Upper lobe of left lung (tissue), 6 donors: ENCODE measurements around the gene ZC3H4. TPM values are rescaled to one million over a fixed set of nuclear protein-coding genes. Genes with fewer than 3 reads are reported as not detected.

Source experiments
- ATAC-seq, 2 donors: fragments of 200-7000 bp; cut with Tn5 transposase; one replicate each; pipeline ENCODE4 v1.9.1; 2022; ENCODE audit warnings: mild to moderate bottlenecking in 2 of 2, moderate library complexity in 2 of 2; ENCODE audit not compliant: low FRiP score in 2 of 2
- DNase-seq, 2 donors: peaks; one replicate each; pipeline ENCODE4 v3.0.0-alpha.2; 2019 to 2020
- H3K27ac ChIP-seq, 4 donors: fragments of 200-600 bp; sonication (generic); one replicate each; pipeline ENCODE4 v1.5.1; 2016 to 2019
- H3K27me3 ChIP-seq, 4 donors: fragments of 200-600 bp; sonication (generic); one replicate each; pipeline ENCODE4 v1.5.1; 2017 to 2019
- H3K36me3 ChIP-seq, 4 donors: fragments of 200-600 bp; sonication (generic); one replicate each; pipeline ENCODE4 v1.5.1; 2016 to 2019
- H3K4me1 ChIP-seq, 4 donors: fragments of 200-600 bp; sonication (generic); one replicate each; pipeline ENCODE4 v1.5.1; 2018 to 2019
- H3K4me3 ChIP-seq, 4 donors: fragments of 200-600 bp; sonication (generic); one replicate each; pipeline ENCODE4 v1.5.1; 2017 to 2019; ENCODE audit warnings: mild to moderate bottlenecking in 2 of 4, moderate library complexity in 1 of 4
- H3K9me3 ChIP-seq, 4 donors: fragments of 200-600 bp; sonication (generic); one replicate each; pipeline ENCODE4 v1.5.1; 2018 to 2019
- CTCF ChIP-seq, 6 experiments: fragments of 450-650 bp in 4 of 6; fragments of 200-600 bp in 2 of 6; sonication (generic) in 2 of 6; IDR thresholded peaks; one replicate each; pipeline ENCODE4 v1.5.1; 2016 to 2019; ENCODE audit warnings: antibody characterized with exemption in 6 of 6
- EP300 ChIP-seq, 4 donors: sonication (generic); formaldehyde crosslinking; IDR thresholded peaks; one replicate each; pipeline ENCODE4 v1.5.1; 2017; ENCODE audit warnings: antibody characterized with exemption in 4 of 4, control low read depth in 2 of 4
- POLR2A ChIP-seq, 4 donors: fragments of 450-650 bp; IDR thresholded peaks; one replicate each; pipeline ENCODE4 v1.5.1; 2016 to 2017; ENCODE audit warnings: antibody characterized with exemption in 4 of 4, mild to moderate bottlenecking in 2 of 4
- POLR2AphosphoS5 ChIP-seq, 2 donors: sonication (generic); formaldehyde crosslinking; IDR thresholded peaks; one replicate each; pipeline ENCODE4 v1.5.1; 2017; ENCODE audit warnings: antibody characterized with exemption in 2 of 2
- WGBS, 2 donors: methylation state at CpG; one replicate each; pipeline ENCODE4 v1.1.5; 2017 to 2018; 5-methylcytosine and 5-hydroxymethylcytosine counted together
- total RNA-seq, 6 donors: library from RNA; depleted of rRNA in 4 of 6; stranded (reverse); fragments of >200 nt in 4 of 6; gene quantifications; one replicate each; pipeline versions ENCODE4 v1.1.0 to v1.2.1, GENCODE V29; 2016 to 2021
- donor health status: DM: no; HTN: no; CAD: no; lungs with moderate emphysema.
- donor health status: DM: no; HTN: yes; CAD: no; lungs with severe emphysema.

The ZC3H4 gene
- total RNA-seq, 6 donors from 2014 or later, result 28.6 to 57.6 (median 44.1) TPM

GRCh38 chr19:47152632-47153031 is 39.1 kb upstream of the ZC3H4 start:
- H3K36me3 ChIP-seq, result peaks cover 0 to 81% (median 24%) of the 10 kb centered on the region in 4 donors
- H3K4me3 ChIP-seq, result no peak overlapping the region
- ATAC-seq (no peak), DNase-seq (no peak)
- no peaks in the 10 kb centered on the region for H3K27me3 ChIP-seq
- TF ChIP-seq CTCF (IDR thresholded peaks at IDR 0.05) (no peak), EP300 (IDR thresholded peaks at IDR 0.05) (no peak), POLR2AphosphoS5 (IDR thresholded peaks at IDR 0.05) (no peak), POLR2A (IDR thresholded peaks at IDR 0.05) (no peak)
- no peaks in the 10 kb centered on the region for H3K9me3 ChIP-seq
- 65 to 71% methylated on average over 2 of the region's 2 CpGs for WGBS, 2 donors
- peaks cover 23 to 45% (median 32%) of the 10 kb centered on the region in 4 donors for H3K4me1 ChIP-seq
- H3K27ac ChIP-seq, result peak overlapping the region in 1 of 4 donors; percentile 41

- peak overlapping the region in 1 of 4 donors; percentile 40 for H3K27ac ChIP-seq
- DNase-seq (no peak), ATAC-seq (no peak)
- no peaks in the 10 kb centered on the region for H3K9me3 ChIP-seq
- H3K36me3 ChIP-seq, result peaks cover 0 to 81% (median 24%) of the 10 kb centered on the region in 4 donors
- TF ChIP-seq EP300 (IDR thresholded peaks at IDR 0.05), result no peak
- no peak for TF ChIP-seq POLR2A (IDR thresholded peaks at IDR 0.05)
- TF ChIP-seq POLR2AphosphoS5 (IDR thresholded peaks at IDR 0.05), result no peak
- no peak for TF ChIP-seq CTCF (IDR thresholded peaks at IDR 0.05)
- peaks cover 18 to 41% (median 28%) of the 10 kb centered on the region in 4 donors for H3K4me1 ChIP-seq
- no peak overlapping the region for H3K4me3 ChIP-seq
- 47 to 73% methylated on average over 1 of the region's 1 CpG for WGBS, 2 donors
- H3K27me3 ChIP-seq, result no peaks in the 10 kb centered on the region
These were observed 38.6 kb upstream of the ZC3H4 start for GRCh38 chr19:47152205-47152604.

GRCh38 chr19:47151627-47152026 is 38.1 kb upstream of the ZC3H4 start:
- Histone ChIP-seq H3K4me3 (no peak overlapping the region), H3K4me1 (peaks cover 13 to 35% (median 22%) of the 10 kb centered on the region in 4 donors), H3K9me3 (no peaks in the 10 kb centered on the region), H3K36me3 (peaks cover 0 to 83% (median 26%) of the 10 kb centered on the region in 4 donors), H3K27ac (peak overlapping the region in 1 of 4 donors; percentile 2), H3K27me3 (no peaks in the 10 kb centered on the region)
- no peak for ATAC-seq
- 72 to 73% methylated on average over 3 of the region's 3 CpGs for WGBS, 2 donors
- TF ChIP-seq CTCF (IDR thresholded peaks at IDR 0.05) (no peak), EP300 (IDR thresholded peaks at IDR 0.05) (no peak), POLR2AphosphoS5 (IDR thresholded peaks at IDR 0.05) (no peak), POLR2A (IDR thresholded peaks at IDR 0.05) (no peak)
- DNase-seq, result no peak

- ATAC-seq, result no peak
- TF ChIP-seq POLR2A (IDR thresholded peaks at IDR 0.05), result no peak
- TF ChIP-seq CTCF (IDR thresholded peaks at IDR 0.05), result no peak
- TF ChIP-seq EP300 (IDR thresholded peaks at IDR 0.05), result no peak
- TF ChIP-seq POLR2AphosphoS5 (IDR thresholded peaks at IDR 0.05), result no peak
These were observed 33.3 kb upstream of the ZC3H4 start for GRCh38 chr19:47146920-47147319.

More at GRCh38 chr19:47146920-47147319, 33.3 kb upstream of the ZC3H4 start:
- 85 to 92% methylated on average over 2 of the region's 2 CpGs for WGBS, 2 donors
- Histone ChIP-seq H3K4me1 (peaks cover 5 to 15% (median 8%) of the 10 kb centered on the region in 4 donors), H3K27me3 (no peaks in the 10 kb centered on the region), H3K27ac (no peak overlapping the region), H3K36me3 (peaks cover 0 to 71% (median 39%) of the 10 kb centered on the region in 4 donors), H3K4me3 (no peak overlapping the region), H3K9me3 (no peaks in the 10 kb centered on the region)
- no peak for DNase-seq
